ENCODE results near the gene ACTL7B.

Gene ACTL7B

GRCh38 chr9:108876425-108876824 lies 20.6 kb upstream of the ACTL7B start:
- Histone ChIP-seq H2AFZ (ENCODE audit: low read depth, low read length) (no peak overlapping the region), H3K79me2 (ENCODE audit: low read length) (no peaks in the 10 kb centered on the region)

GRCh38 chr9:108874058-108874788 lies 18.4 kb upstream of the ACTL7B start:
- Histone ChIP-seq H3K4me3 (ENCODE audit: low read length) (no peak overlapping the region), H2AFZ (ENCODE audit: low read depth, low read length) (no peak overlapping the region), H3K27me3 (ENCODE audit: low read depth, low read length) (no peaks in the 10 kb centered on the region), H4K20me1 (ENCODE audit: insufficient read depth, low read length) (no peaks in the 10 kb centered on the region), H3K27ac (ENCODE audit: low read length) (no peak overlapping the region), H3K9me3 (ENCODE audit: insufficient read depth, low read length) (no peaks in the 10 kb centered on the region), H3K4me2 (ENCODE audit: low read length) (no peak overlapping the region), H3K4me1 (ENCODE audit: low read length) (no peaks in the 10 kb centered on the region), H3K79me2 (ENCODE audit: low read length) (no peaks in the 10 kb centered on the region), H3K36me3 (replicated peaks; ENCODE audit: low read depth, low read length) (peaks cover 47% of the 10 kb centered on the region), H3K9ac (ENCODE audit: low read length) (no peak overlapping the region)
- TF ChIP-seq CTCF (IDR thresholded peaks at IDR 0.05; ENCODE audit: low read depth, low read length) = no peak
- TF ChIP-seq EZH2phosphoT487 (IDR thresholded peaks at IDR 0.05; ENCODE audit: low read depth) = no peak

More at GRCh38 chr9:108876425-108876824, 20.6 kb upstream of the ACTL7B start:
- Histone ChIP-seq H3K36me3 (replicated peaks; ENCODE audit: low read depth, low read length) (peaks cover 45% of the 10 kb centered on the region), H3K4me2 (ENCODE audit: low read length) (no peak overlapping the region), H4K20me1 (ENCODE audit: insufficient read depth, low read length) (no peaks in the 10 kb centered on the region), H3K9me3 (ENCODE audit: insufficient read depth, low read length) (no peaks in the 10 kb centered on the region), H3K9ac (ENCODE audit: low read length) (no peak overlapping the region), H3K27ac (ENCODE audit: low read length) (no peak overlapping the region), H3K4me3 (ENCODE audit: low read length) (no peak overlapping the region), H3K4me1 (ENCODE audit: low read length) (no peaks in the 10 kb centered on the region), H3K27me3 (ENCODE audit: low read depth, low read length) (no peaks in the 10 kb centered on the region)
- no peak for TF ChIP-seq CTCF (IDR thresholded peaks at IDR 0.05; ENCODE audit: low read depth, low read length)

GRCh38 chr9:108869092-108869725 lies 13.4 kb upstream of the ACTL7B start:
- Histone ChIP-seq H4K20me1 (ENCODE audit: insufficient read depth, low read length) (no peaks in the 10 kb centered on the region), H3K9ac (ENCODE audit: low read length) (no peak overlapping the region), H3K36me3 (replicated peaks; ENCODE audit: low read depth, low read length) (peaks cover 40% of the 10 kb centered on the region), H2AFZ (ENCODE audit: low read depth, low read length) (no peak overlapping the region), H3K4me1 (ENCODE audit: low read length) (no peaks in the 10 kb centered on the region), H3K4me2 (ENCODE audit: low read length) (no peak overlapping the region), H3K9me3 (ENCODE audit: insufficient read depth, low read length) (no peaks in the 10 kb centered on the region), H3K27me3 (ENCODE audit: low read depth, low read length) (no peaks in the 10 kb centered on the region), H3K27ac (ENCODE audit: low read length) (no peak overlapping the region), H3K79me2 (ENCODE audit: low read length) (no peaks in the 10 kb centered on the region), H3K4me3 (ENCODE audit: low read length) (no peak overlapping the region)
- TF ChIP-seq CTCF (IDR thresholded peaks at IDR 0.05; ENCODE audit: low read depth, low read length) (no peak), EZH2phosphoT487 (IDR thresholded peaks at IDR 0.05; ENCODE audit: low read depth) (no peak)

- Histone ChIP-seq H4K20me1 (ENCODE audit: insufficient read depth, low read length) (no peaks in the 10 kb centered on the region), H2AFZ (ENCODE audit: low read depth, low read length) (no peak overlapping the region), H3K27ac (ENCODE audit: low read length) (no peak overlapping the region), H3K4me3 (ENCODE audit: low read length) (no peak overlapping the region), H3K79me2 (ENCODE audit: low read length) (no peaks in the 10 kb centered on the region), H3K4me1 (ENCODE audit: low read length) (no peaks in the 10 kb centered on the region), H3K9ac (ENCODE audit: low read length) (no peak overlapping the region), H3K36me3 (replicated peaks; ENCODE audit: low read depth, low read length) (peaks cover 29% of the 10 kb centered on the region), H3K9me3 (ENCODE audit: insufficient read depth, low read length) (no peaks in the 10 kb centered on the region), H3K4me2 (ENCODE audit: low read length) (no peak overlapping the region), H3K27me3 (ENCODE audit: low read depth, low read length) (no peaks in the 10 kb centered on the region)
- TF ChIP-seq CTCF (IDR thresholded peaks at IDR 0.05; ENCODE audit: low read depth, low read length) = no peak
These were observed 12.0 kb upstream of the ACTL7B start for GRCh38 chr9:108867829-108868228.

Data from OCI-LY3 (cell line).